Skin epidermis (tissue), 12 donors: ENCODE data around the gene NELL1.

Experiments
- H3K27ac ChIP-seq, 21 experiments: fragments of 200-600 bp; sonication (generic) in 11 of 21; one replicate each; pipeline ENCODE4 v1.5.0; 2020; ENCODE audit warnings: mild to moderate bottlenecking in 3 of 21, inconsistent platforms in 2 of 21, moderate library complexity in 2 of 21
- H3K4me3 ChIP-seq, 7 experiments: fragments of 200-600 bp; sonication (generic) in 2 of 7; one replicate each; pipeline ENCODE4 v1.5.0; 2020; ENCODE audit warnings: inconsistent platforms in 2 of 7, mild to moderate bottlenecking in 2 of 7, moderate library complexity in 1 of 7

NELL1 gene

GRCh38 chr11:20668844-20669819 lies at the start of gene NELL1:
Gene NELL1, plus strand, starts transcription at chr11:20669586.
- no peak within 1 kb of the TSS for H3K27ac ChIP-seq
- peak within 1 kb of the TSS in 2 of 7 experiments; percentile 11 to 20 for H3K4me3 ChIP-seq

GRCh38 chr11:20620988-20621387 lies 48.4 kb upstream of the NELL1 start:
- Histone ChIP-seq H3K27ac (no peak overlapping the region), H3K4me3 (no peak overlapping the region)

- Histone ChIP-seq H3K4me3 (no peak overlapping the region), H3K27ac (no peak overlapping the region)
Measured at GRCh38 chr11:20621679-20622078, 47.7 kb upstream of the NELL1 start.

- H3K4me3 ChIP-seq, result no peak overlapping the region
- no peak overlapping the region for H3K27ac ChIP-seq
Measured at GRCh38 chr11:20623252-20623651, 46.1 kb upstream of the NELL1 start.

- H3K4me3 ChIP-seq, result no peak overlapping the region
Measured at GRCh38 chr11:20626279-20626678, 43.1 kb upstream of the NELL1 start.

GRCh38 chr11:20627026-20627425 lies 42.4 kb upstream of the NELL1 start:
- H3K27ac ChIP-seq, result no peak overlapping the region
- H3K4me3 ChIP-seq, result no peak overlapping the region

More at GRCh38 chr11:20626279-20626678, 43.1 kb upstream of the NELL1 start:
- no peak overlapping the region for H3K27ac ChIP-seq

GRCh38 chr11:20627701-20628100 lies 41.7 kb upstream of the NELL1 start:
- Histone ChIP-seq H3K27ac (no peak overlapping the region), H3K4me3 (no peak overlapping the region)

GRCh38 chr11:20631519-20632168 lies 37.7 kb upstream of the NELL1 start:
- no peak overlapping the region for H3K27ac ChIP-seq
- no peak overlapping the region for H3K4me3 ChIP-seq

- no peak overlapping the region for H3K27ac ChIP-seq
- no peak overlapping the region for H3K4me3 ChIP-seq
Measured at GRCh38 chr11:20632169-20632532, 37.2 kb upstream of the NELL1 start.

- Histone ChIP-seq H3K4me3 (no peak overlapping the region), H3K27ac (no peak overlapping the region)
Measured at GRCh38 chr11:20634044-20634443, 35.3 kb upstream of the NELL1 start.

- H3K27ac ChIP-seq, result no peak overlapping the region
- H3K4me3 ChIP-seq, result no peak overlapping the region
Measured at GRCh38 chr11:20634781-20635180, 34.6 kb upstream of the NELL1 start.

GRCh38 chr11:20638074-20638473 lies 31.3 kb upstream of the NELL1 start:
- no peak overlapping the region for H3K27ac ChIP-seq
- H3K4me3 ChIP-seq, result no peak overlapping the region

- no peak overlapping the region for H3K27ac ChIP-seq
- H3K4me3 ChIP-seq, result no peak overlapping the region
Measured at GRCh38 chr11:20639688-20640087, 29.7 kb upstream of the NELL1 start.

GRCh38 chr11:20640401-20640800 lies 29.0 kb upstream of the NELL1 start:
- no peak overlapping the region for H3K27ac ChIP-seq
- H3K4me3 ChIP-seq, result no peak overlapping the region

GRCh38 chr11:20644360-20644759 lies 25.0 kb upstream of the NELL1 start:
- Histone ChIP-seq H3K27ac (no peak overlapping the region), H3K4me3 (no peak overlapping the region)

- Histone ChIP-seq H3K4me3 (no peak overlapping the region), H3K27ac (no peak overlapping the region)
Measured at GRCh38 chr11:20647976-20648565, 21.3 kb upstream of the NELL1 start.

- no peak overlapping the region for H3K4me3 ChIP-seq
Measured at GRCh38 chr11:20652150-20652806, 17.1 kb upstream of the NELL1 start.

GRCh38 chr11:20654038-20654437 lies 15.3 kb upstream of the NELL1 start:
- Histone ChIP-seq H3K4me3 (no peak overlapping the region), H3K27ac (no peak overlapping the region)

More at GRCh38 chr11:20652150-20652806, 17.1 kb upstream of the NELL1 start:
- no peak overlapping the region for H3K27ac ChIP-seq

- H3K27ac ChIP-seq, result no peak overlapping the region
- H3K4me3 ChIP-seq, result no peak overlapping the region
Measured at GRCh38 chr11:20656901-20657300, 12.5 kb upstream of the NELL1 start.

- no peak overlapping the region for H3K4me3 ChIP-seq
Measured at GRCh38 chr11:20658135-20658534, 11.3 kb upstream of the NELL1 start.

More at GRCh38 chr11:20658135-20658534, 11.3 kb upstream of the NELL1 start:
- H3K27ac ChIP-seq, result no peak overlapping the region
